Measurements from ENCODE around the gene MAP3K10. TPM values are rescaled to one million over a fixed set of nuclear protein-coding genes. Genes with fewer than 3 reads are reported as not detected.

Gene MAP3K10
- total RNA-seq, 2 donors from 2014 or later: 12.3 to 13.6 TPM

DNA sequence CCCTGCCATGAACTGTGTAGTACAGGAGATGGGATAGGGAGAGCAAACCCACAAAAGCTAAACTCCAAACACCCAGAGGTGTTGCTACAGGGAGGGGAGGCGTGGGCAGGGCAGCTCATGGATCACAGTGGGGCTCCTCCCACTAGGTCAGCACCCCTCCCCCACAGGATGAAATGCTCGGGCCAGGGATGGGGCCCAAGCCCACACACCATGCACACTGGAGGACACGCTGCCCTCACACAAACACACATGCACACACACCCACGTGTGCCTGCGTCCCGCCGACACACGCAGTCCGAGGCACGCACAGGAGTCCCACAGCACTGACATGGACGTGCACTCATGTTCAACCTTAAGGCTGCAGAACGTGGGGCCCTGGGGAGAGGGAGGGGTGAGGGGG, 41.3 kb downstream of the MAP3K10 start:
- Histone ChIP-seq H3K27me3 (no peaks in the 10 kb centered on the region), H3K4me3 (no peak overlapping the region), H3K4me1 (peaks cover 0 to 17% of the 10 kb centered on the region in 2 donors), H3K27ac (no peak overlapping the region), H3K9me3 (no peaks in the 10 kb centered on the region), H3K36me3 (peaks cover 31% of the 10 kb centered on the region)
- TF ChIP-seq, protein P1, sequence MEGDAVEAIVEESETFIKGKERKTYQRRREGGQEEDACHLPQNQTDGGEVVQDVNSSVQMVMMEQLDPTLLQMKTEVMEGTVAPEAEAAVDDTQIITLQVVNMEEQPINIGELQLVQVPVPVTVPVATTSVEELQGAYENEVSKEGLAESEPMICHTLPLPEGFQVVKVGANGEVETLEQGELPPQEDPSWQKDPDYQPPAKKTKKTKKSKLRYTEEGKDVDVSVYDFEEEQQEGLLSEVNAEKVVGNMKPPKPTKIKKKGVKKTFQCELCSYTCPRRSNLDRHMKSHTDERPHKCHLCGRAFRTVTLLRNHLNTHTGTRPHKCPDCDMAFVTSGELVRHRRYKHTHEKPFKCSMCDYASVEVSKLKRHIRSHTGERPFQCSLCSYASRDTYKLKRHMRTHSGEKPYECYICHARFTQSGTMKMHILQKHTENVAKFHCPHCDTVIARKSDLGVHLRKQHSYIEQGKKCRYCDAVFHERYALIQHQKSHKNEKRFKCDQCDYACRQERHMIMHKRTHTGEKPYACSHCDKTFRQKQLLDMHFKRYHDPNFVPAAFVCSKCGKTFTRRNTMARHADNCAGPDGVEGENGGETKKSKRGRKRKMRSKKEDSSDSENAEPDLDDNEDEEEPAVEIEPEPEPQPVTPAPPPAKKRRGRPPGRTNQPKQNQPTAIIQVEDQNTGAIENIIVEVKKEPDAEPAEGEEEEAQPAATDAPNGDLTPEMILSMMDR (IDR thresholded peaks at IDR 0.05): no peak
- DNase-seq (ENCODE audit: low spot score): no peak

GRCh38 chr19:40232949-40233810, 42.0 kb downstream of the MAP3K10 start:
- no peaks in the 10 kb centered on the region for H3K27me3 ChIP-seq
- no peak for DNase-seq (ENCODE audit: low spot score)
- peaks cover 0 to 17% of the 10 kb centered on the region in 2 donors for H3K4me1 ChIP-seq
- TF ChIP-seq, protein P1 (IDR thresholded peaks at IDR 0.05): no peak
- H3K27ac ChIP-seq: no peak overlapping the region
- H3K4me3 ChIP-seq: no peak overlapping the region
- no peaks in the 10 kb centered on the region for H3K9me3 ChIP-seq
- H3K36me3 ChIP-seq: peaks cover 38% of the 10 kb centered on the region

GRCh38 chr19:40233811-40234389, 42.7 kb downstream of the MAP3K10 start:
- Histone ChIP-seq H3K4me3 (no peak overlapping the region), H3K9me3 (no peaks in the 10 kb centered on the region), H3K27me3 (no peaks in the 10 kb centered on the region), H3K27ac (no peak overlapping the region), H3K36me3 (peaks cover 45% of the 10 kb centered on the region), H3K4me1 (peaks cover 0 to 17% of the 10 kb centered on the region in 2 donors)
- no peak for DNase-seq (ENCODE audit: low spot score)
- TF ChIP-seq, protein P1 (IDR thresholded peaks at IDR 0.05): no peak

DNA sequence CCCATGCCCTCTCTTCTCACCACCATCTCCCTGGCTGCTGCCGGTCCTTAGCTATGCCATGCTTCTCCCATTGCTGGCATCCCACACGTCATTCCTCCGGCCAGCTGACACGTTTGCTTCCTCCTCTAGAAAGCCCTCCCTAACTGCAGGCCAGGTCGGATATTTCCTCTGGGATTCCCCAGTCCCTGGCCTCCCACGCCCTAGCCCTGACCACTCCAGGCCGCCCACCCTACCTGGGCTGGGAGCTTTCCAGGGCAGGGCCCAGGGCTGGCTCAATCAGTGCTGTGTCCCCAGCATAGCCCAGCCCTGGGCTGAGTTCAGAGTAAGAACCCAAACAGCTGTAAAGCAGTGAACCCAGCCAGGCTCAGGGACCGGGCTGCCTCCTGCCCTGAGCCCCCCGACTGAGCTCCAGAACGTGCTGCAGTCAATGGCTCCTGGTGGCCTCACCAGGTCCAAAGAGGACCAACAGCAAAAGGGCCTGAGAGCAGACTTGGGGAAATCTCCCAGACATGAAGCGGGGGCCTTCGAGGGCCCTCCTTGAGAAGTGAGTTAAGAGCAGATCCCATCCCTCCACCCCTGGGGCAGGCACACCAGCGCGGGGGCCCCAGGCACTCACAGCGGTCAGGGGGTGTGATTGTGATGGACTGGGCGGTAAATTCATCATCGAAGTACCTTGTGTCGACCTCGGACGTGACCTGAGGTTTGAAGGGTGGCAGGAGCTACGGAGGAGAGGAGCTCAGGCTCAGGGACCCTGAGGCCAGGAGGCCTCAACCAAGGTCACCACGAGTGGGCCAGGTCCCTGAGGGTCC, 43.4 kb downstream of the MAP3K10 start:
- TF ChIP-seq, protein P1 (IDR thresholded peaks at IDR 0.05): no peak
- no peak overlapping the region for H3K27ac ChIP-seq
- H3K27me3 ChIP-seq: no peaks in the 10 kb centered on the region
- peaks cover 0 to 17% of the 10 kb centered on the region in 2 donors for H3K4me1 ChIP-seq
- H3K4me3 ChIP-seq: no peak overlapping the region
- no peaks in the 10 kb centered on the region for H3K9me3 ChIP-seq
- peaks cover 53% of the 10 kb centered on the region for H3K36me3 ChIP-seq
- no peak for DNase-seq (ENCODE audit: low spot score)

DNA sequence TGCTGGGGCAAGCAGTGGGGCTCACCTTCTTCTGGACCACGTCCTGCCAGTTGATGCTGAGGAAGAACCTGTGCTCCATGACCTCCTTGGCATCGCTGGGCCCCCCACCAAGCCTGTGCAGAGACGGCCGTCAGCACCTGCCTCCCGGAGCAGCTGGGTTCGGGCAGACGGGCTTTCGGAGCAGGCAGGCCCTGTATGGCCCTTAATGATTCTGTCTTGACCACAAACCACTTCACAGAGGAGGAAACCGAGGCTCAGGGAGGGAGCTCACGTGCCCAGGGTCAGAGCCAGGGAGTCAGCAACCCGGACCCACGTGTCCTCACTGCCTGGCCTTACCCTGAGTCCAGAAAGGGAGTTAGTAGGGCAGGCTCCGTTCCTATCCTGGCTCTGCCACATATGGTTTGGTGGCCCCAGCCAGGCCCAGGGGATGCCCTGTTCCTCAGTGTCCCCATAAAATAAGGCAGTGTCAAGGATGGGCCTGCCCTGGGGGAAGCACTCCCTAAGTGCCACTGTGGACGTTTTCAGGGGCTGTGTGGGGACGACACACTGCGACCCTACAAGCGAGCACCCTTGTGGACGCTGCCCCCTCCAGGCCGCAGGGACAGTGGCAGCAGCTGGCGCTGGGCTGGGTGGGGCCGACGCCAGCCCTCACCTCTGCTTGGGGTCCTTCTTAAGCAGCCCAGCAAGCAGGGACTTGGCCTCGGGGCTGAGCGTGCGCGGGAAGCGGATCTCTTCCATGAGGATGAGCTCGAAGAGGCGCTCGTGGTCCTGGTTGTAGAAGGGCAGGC, 44.2 kb downstream of the MAP3K10 start:
- Histone ChIP-seq H3K4me3 (no peak overlapping the region), H3K9me3 (no peaks in the 10 kb centered on the region), H3K4me1 (peaks cover 0 to 17% of the 10 kb centered on the region in 2 donors), H3K27me3 (no peaks in the 10 kb centered on the region), H3K27ac (no peak overlapping the region), H3K36me3 (peaks cover 61% of the 10 kb centered on the region)
- no peak for DNase-seq (ENCODE audit: low spot score)
- TF ChIP-seq, protein P1 (IDR thresholded peaks at IDR 0.05): no peak

Measured in right atrium auricular region (tissue), 2 donors.